ENCODE data around the gene SLC16A2.

SLC16A2 gene

DNA sequence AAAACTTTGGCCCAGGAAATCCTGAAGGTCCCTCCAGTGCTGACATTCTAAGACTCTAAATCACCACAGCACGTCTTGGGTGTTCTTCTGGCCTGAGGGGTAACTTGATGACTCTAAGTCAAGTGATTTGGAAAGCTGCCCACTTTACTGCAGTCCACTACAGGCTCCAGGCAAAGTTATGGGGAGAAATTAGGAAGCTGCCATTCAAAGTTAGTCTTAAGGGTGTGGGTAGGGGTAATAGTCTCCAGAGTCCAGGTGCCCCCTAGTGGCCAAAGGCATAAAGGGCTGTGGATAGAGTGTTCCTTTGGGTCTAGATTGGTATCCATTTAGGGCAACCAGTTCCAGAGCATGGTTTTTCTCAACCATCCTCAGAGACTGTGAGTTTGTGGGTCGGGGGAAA lies 38.7 kb upstream of the SLC16A2 start (continued):
- TF ChIP-seq ZBTB11 (tag by site-specific recombination; conservative IDR thresholded peaks at IDR 0.05; ENCODE audit: low read depth) = no peak
- peak; percentile 41; the same call in 1 of the 2 replicates for TF ChIP-seq ZNF660 (tag by site-specific recombination; IDR thresholded peaks at IDR 0.05)

DNA sequence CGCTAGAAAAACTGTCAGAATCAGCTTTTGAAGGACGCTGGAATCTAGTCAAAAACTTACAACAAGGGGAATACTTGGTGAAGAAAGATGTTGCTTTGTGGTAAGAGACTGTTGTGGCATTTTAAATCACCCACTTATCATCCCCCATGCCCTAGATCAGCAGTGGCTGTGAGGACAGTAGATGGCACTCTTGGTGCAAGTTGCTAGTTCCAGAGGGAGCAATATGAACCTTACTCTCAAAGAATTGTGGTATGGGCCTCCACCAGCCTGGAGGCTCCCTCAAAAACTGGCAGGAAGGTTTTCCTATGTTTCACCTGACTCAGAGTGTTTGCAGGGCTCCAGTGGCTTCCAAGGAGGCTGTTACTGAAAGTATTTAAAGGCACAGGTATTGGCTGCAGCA lies 37.7 kb upstream of the SLC16A2 start:
- H3K36me3 ChIP-seq (ENCODE audit: control insufficient read depth in 2 of 2, insufficient read depth in 1 of 2, low read length in 2 of 2) = no peaks in the 10 kb centered on the region
- H3K9me3 ChIP-seq (ENCODE audit: control insufficient read depth, insufficient read depth, low read depth, low read length) = peaks cover 4% of the 10 kb centered on the region
- TF ChIP-seq BCL6B (tag by site-specific recombination; IDR thresholded peaks at IDR 0.05) = no peak
- TF ChIP-seq ZNF175 (tag by site-specific recombination; IDR thresholded peaks at IDR 0.05) = no peak
- TF ChIP-seq, protein P1, sequence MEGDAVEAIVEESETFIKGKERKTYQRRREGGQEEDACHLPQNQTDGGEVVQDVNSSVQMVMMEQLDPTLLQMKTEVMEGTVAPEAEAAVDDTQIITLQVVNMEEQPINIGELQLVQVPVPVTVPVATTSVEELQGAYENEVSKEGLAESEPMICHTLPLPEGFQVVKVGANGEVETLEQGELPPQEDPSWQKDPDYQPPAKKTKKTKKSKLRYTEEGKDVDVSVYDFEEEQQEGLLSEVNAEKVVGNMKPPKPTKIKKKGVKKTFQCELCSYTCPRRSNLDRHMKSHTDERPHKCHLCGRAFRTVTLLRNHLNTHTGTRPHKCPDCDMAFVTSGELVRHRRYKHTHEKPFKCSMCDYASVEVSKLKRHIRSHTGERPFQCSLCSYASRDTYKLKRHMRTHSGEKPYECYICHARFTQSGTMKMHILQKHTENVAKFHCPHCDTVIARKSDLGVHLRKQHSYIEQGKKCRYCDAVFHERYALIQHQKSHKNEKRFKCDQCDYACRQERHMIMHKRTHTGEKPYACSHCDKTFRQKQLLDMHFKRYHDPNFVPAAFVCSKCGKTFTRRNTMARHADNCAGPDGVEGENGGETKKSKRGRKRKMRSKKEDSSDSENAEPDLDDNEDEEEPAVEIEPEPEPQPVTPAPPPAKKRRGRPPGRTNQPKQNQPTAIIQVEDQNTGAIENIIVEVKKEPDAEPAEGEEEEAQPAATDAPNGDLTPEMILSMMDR (tag by site-specific recombination; IDR thresholded peaks at IDR 0.05) = peak; percentile 49; the same call in 1 of the 2 replicates
- peak; percentile 88 for TF ChIP-seq ZNF654 (tag by site-specific recombination; IDR thresholded peaks at IDR 0.05; ENCODE audit: low read depth)
- TF ChIP-seq, protein P2, sequence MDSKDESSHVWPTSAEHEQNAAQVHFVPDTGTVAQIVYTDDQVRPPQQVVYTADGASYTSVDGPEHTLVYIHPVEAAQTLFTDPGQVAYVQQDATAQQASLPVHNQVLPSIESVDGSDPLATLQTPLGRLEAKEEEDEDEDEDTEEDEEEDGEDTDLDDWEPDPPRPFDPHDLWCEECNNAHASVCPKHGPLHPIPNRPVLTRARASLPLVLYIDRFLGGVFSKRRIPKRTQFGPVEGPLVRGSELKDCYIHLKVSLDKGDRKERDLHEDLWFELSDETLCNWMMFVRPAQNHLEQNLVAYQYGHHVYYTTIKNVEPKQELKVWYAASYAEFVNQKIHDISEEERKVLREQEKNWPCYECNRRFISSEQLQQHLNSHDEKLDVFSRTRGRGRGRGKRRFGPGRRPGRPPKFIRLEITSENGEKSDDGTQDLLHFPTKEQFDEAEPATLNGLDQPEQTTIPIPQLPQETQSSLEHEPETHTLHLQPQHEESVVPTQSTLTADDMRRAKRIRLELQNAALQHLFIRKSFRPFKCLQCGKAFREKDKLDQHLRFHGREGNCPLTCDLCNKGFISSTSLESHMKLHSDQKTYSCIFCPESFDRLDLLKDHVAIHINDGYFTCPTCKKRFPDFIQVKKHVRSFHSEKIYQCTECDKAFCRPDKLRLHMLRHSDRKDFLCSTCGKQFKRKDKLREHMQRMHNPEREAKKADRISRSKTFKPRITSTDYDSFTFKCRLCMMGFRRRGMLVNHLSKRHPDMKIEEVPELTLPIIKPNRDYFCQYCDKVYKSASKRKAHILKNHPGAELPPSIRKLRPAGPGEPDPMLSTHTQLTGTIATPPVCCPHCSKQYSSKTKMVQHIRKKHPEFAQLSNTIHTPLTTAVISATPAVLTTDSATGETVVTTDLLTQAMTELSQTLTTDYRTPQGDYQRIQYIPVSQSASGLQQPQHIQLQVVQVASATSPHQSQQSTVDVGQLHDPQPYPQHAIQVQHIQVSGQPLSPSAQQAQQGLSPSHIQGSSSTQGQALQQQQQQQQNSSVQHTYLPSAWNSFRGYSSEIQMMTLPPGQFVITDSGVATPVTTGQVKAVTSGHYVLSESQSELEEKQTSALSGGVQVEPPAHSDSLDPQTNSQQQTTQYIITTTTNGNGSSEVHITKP (tag by site-specific recombination; IDR thresholded peaks at IDR 0.05) = no peak
- TF ChIP-seq ELK4 (IDR thresholded peaks at IDR 0.05; ENCODE audit: borderline replicate concordance, low read depth, low read length) = no peak
- TF ChIP-seq SETDB1 (IDR thresholded peaks at IDR 0.05; ENCODE audit: insufficient read length, low read length) = no peak
- no peak for TF ChIP-seq GLIS1 (tag by site-specific recombination; IDR thresholded peaks at IDR 0.05)
- TF ChIP-seq RBAK (tag by site-specific recombination; IDR thresholded peaks at IDR 0.05) = no peak
- TF ChIP-seq HOXC10 (CRISPR knock-in tag; IDR thresholded peaks at IDR 0.05) = no peak
- TF ChIP-seq YY1 (tag by site-specific recombination; IDR thresholded peaks at IDR 0.05) = no peak
- no peak for TF ChIP-seq ZNF548 (tag by site-specific recombination; IDR thresholded peaks at IDR 0.05)
- TF ChIP-seq ZNF280C (tag by site-specific recombination; IDR thresholded peaks at IDR 0.05) = no peak
- ChIA-PET POLR2A (no interaction called here), CTCF (interaction anchor here (0.5 to 3.5 kb wide), 35 partner anchors 9 to 1738 kb away, joined by 3 to 25 read pairs (median 4); no protein-coding TSS in a partner anchor)
- H3K27ac ChIP-seq (ENCODE audit: extremely low read depth, low read depth, low read length) = no peak overlapping the region
- H3K4me3 ChIP-seq (ENCODE audit: low read depth, low read length) = no peak overlapping the region
- H3K4me1 ChIP-seq (ENCODE audit: control insufficient read depth, insufficient read depth, low read length) = no peaks in the 10 kb centered on the region

Measured in HEK293 (cell line).